GM12801 (cell line): Measurements from ENCODE around the gene TSHR.

Source experiments
- CTCF ChIP-seq: IDR thresholded peaks from one replicate; pipeline ENCODE4 v1.5.1; 2011; ENCODE audit warnings: control low read depth; ENCODE audit not compliant: insufficient read length; ENCODE audit errors: extremely low read depth

The TSHR gene

GRCh38 chr14:81129242-81129641 lies 173.8 kb downstream of the TSHR start:
- no peak for TF ChIP-seq CTCF

- no peak for TF ChIP-seq CTCF
These were observed 177.0 kb downstream of the TSHR start for GRCh38 chr14:81132468-81132867.

- no peak for TF ChIP-seq CTCF
These were observed 178.0 kb downstream of the TSHR start for GRCh38 chr14:81133400-81133799.

- TF ChIP-seq CTCF = no peak
These were observed 181.9 kb downstream of the TSHR start for GRCh38 chr14:81137316-81137715.

- TF ChIP-seq CTCF = no peak
These were observed 183.0 kb downstream of the TSHR start for GRCh38 chr14:81138429-81138828.

- no peak for TF ChIP-seq CTCF
These were observed 186.0 kb downstream of the TSHR start for GRCh38 chr14:81141426-81141825.

GRCh38 chr14:81143793-81144192 lies 188.4 kb downstream of the TSHR start:
- TF ChIP-seq CTCF = no peak
